ENCODE measurements around the gene MARCHF9. TPM values are rescaled to one million over a fixed set of nuclear protein-coding genes. Genes with fewer than 3 reads are reported as not detected.
A peak's percentile ranks its signal among the peaks of the same experiment; 100 is the strongest.
"Not testable (repeated sequence)": the region's sequence is repeated elsewhere in the genome, so short reads cannot be mapped to it uniquely, and the experiment has no call there.

Gene MARCHF9
- total RNA-seq (2014; rRNA removed; shearing (Covaris generic)): 11.9 and 12.5 TPM in 2 replicates
- polyA plus RNA-seq (2015; cell fraction: cytosol; rRNA removed): 21.9 and 26.1 TPM in 2 replicates
- polyA plus RNA-seq (2015; cell fraction: nucleus; rRNA removed): 24.6 and 45.1 TPM in 2 replicates

DNA sequence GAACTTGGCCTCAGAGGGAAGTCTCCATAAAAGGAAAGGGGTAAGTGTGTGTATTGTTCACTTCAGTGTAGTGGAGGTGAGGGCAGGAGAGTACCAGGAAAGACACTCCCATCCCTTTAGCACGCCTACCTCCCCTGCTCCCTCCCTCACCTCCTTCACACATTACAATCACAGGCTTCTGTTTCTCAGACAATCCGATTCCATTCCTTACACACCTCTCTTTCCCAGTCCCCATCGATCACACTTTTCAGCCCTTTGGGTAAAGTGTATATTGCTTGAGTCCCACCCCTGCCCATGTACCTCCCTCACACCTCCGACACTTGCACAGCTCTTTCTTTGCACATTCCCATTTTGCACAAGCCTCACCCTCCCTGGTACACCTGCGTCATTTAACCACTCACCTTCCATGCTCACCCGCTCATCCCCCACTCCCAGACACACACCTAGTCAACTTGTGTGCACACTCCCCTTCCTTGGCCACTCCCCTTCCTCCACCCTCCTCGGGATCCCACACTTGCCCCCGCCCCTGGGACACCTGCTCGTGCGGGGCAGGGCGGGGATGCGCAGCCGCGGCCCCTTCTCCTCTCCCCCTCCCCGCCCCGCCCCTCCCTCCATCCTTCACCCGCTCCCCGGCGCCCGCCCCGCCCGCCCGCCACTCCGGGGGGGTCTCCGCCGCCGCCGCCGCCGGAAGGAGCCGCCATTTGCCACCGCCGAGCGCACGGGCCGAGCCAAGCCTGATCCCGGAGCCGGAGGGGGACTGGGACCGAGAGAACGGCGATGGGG is at the start of gene MARCHF9:
Gene MARCHF9, plus strand, starts transcription at position 693 of the 783 bp plus-strand sequence. CDS start 426 bp downstream, outside the sequence.
- DNase-seq (ENCODE audit: low read depth, low spot score): peak; percentile 68
- in situ Hi-C loops (cut with HindIII; ENCODE audit: low pct_unique_long_range_greater_than_20kb, low sequenced_read_pairs): no loop called here

DNA sequence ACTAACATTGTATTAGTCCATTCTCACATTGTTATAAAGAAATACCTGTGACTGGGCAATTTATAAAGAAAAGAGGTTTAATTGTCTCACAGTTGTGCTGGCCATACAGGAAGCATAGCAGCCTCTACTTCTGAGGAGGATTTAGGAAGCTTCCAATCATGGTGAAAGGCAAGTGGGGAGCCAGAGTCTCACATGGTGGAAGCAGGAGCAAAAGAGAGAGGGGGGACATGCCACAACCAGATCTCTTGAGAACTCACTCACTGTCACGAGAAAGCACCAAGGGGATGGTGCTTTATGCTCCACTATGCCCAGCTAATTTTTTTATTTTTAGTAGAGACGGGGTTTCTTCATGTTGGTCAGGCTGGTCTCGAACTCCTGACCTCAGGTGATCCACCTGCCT is 47.7 kb upstream of the MARCHF9 start:
- no peak for DNase-seq (ENCODE audit: low read depth, low spot score)
- in situ Hi-C loops (cut with HindIII; ENCODE audit: low pct_unique_long_range_greater_than_20kb, low sequenced_read_pairs): no loop called here

DNA sequence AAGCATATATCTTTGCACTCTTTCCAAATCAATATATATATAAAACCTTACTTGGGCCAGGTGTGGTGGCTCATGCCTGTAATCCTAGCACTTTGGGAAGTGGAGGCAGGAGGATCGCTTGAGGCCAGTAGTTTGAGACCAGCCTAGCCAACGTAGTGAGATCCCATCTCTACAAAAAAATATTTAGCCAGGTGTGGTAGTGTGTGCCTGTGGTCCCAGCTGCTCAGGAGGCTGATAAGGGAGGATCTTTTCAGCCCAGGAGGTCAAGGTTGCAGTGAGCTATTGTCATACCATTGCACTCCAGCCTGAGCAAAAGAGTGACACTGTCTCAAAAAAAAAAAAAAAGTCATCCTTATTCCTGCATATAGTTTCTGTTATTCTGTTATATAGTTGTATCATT is 46.6 kb upstream of the MARCHF9 start:
- no peak for DNase-seq (ENCODE audit: low read depth, low spot score)
- in situ Hi-C loops (cut with HindIII; ENCODE audit: low pct_unique_long_range_greater_than_20kb, low sequenced_read_pairs): no loop called here

- in situ Hi-C loops (cut with HindIII; ENCODE audit: low pct_unique_long_range_greater_than_20kb, low sequenced_read_pairs): no loop called here
- no peak for DNase-seq (ENCODE audit: low read depth, low spot score)
These were observed 42.2 kb upstream of the MARCHF9 start for GRCh38 chr12:57712701-57713100.

DNA sequence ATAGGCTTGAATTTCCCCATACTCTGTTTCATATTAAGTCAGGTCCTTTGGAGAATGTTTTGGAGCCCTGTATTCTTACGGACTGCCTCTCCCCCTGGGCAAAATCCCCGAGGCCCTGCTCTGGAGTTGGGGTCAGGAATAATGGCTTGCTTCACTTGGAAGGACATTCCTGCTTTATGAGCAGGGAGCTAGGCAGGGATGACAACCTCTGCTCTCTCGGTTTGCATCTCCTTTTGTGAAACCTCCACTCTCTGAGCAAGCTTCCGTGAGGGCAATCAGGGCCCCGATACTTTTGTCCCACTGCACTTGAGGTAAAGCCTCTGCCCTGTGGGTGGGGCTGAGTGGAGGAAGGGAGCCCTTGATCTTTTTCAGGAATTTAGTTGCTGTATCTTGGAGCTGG is 41.7 kb upstream of the MARCHF9 start:
- DNase-seq (ENCODE audit: low read depth, low spot score): no peak
- in situ Hi-C loops (cut with HindIII; ENCODE audit: low pct_unique_long_range_greater_than_20kb, low sequenced_read_pairs): no loop called here

GRCh38 chr12:57715036-57715748 is 39.7 kb upstream of the MARCHF9 start:
- in situ Hi-C loops (cut with HindIII; ENCODE audit: low pct_unique_long_range_greater_than_20kb, low sequenced_read_pairs); DNase-seq (ENCODE audit: low read depth, low spot score): not testable (repeated sequence)

GRCh38 chr12:57715786-57716185 is 39.1 kb upstream of the MARCHF9 start:
- in situ Hi-C loops (cut with HindIII; ENCODE audit: low pct_unique_long_range_greater_than_20kb, low sequenced_read_pairs): no loop called here
- DNase-seq (ENCODE audit: low read depth, low spot score): no peak

DNA sequence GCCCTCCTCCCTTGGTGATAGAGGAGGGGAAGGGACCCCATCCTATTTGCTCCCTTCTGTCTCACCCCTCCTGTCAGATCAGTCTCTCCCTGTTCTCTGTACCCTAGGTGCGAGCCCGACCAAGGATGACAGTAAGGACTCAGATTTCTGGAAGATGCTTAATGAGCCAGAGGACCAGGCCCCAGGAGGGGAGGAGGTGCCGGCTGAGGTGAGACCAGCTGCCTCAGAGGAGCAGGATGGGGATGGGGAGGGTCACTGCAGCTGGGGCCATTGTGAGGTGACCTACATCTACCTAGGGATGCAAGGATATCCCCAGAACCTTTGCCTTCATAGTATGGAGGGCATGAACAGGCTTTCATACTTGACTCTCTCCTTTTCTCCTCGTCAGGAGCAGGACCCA is 38.6 kb upstream of the MARCHF9 start:
- DNase-seq (ENCODE audit: low read depth, low spot score): no peak
- in situ Hi-C loops (cut with HindIII; ENCODE audit: low pct_unique_long_range_greater_than_20kb, low sequenced_read_pairs): no loop called here

- no peak for DNase-seq (ENCODE audit: low read depth, low spot score)
- in situ Hi-C loops (cut with HindIII; ENCODE audit: low pct_unique_long_range_greater_than_20kb, low sequenced_read_pairs): no loop called here
These were observed 37.8 kb upstream of the MARCHF9 start for GRCh38 chr12:57717131-57717530.

DNA sequence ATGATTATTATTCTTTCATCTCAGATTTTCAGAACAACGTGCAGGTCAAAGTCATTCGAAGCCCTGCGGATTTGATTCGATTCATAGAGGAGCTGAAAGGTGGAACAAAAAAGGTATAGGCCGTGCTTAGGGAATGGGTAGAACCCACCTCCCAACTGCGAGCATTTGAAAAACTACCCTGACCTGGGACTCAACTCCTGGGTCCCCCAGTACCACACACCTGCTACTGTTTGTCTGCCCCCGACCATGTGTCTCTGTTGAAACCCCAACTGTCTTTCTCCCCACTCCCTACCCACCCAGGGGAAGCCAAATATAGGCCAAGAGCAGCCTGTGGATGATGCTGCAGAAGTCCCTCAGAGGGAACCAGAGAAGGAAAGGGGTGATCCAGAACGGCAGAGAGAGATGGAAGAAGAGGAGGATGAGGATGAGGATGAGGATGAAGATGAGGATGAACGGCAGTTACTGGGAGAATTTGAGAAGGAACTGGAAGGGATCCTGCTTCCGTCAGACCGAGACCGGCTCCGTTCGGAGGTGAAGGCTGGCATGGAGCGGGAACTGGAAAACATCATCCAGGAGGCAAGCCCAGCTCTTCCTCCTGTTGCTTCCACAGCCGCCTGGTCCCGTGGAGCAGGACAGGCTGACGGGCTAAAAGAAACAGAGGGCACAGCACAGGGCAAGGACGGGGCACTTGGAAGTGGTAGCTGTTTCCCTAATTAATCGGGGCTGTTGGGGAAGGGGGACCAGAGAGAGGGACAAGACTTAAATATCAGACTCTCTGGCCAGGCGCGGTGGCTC is 36.9 kb upstream of the MARCHF9 start:
- no peak for DNase-seq (ENCODE audit: low read depth, low spot score)
- in situ Hi-C loops (cut with HindIII; ENCODE audit: low pct_unique_long_range_greater_than_20kb, low sequenced_read_pairs): no loop called here

GRCh38 chr12:57718641-57719528 is 36.0 kb upstream of the MARCHF9 start:
- DNase-seq (ENCODE audit: low read depth, low spot score): no peak
- in situ Hi-C loops (cut with HindIII; ENCODE audit: low pct_unique_long_range_greater_than_20kb, low sequenced_read_pairs): no loop called here

- DNase-seq (ENCODE audit: low read depth, low spot score): no peak
- in situ Hi-C loops (cut with HindIII; ENCODE audit: low pct_unique_long_range_greater_than_20kb, low sequenced_read_pairs): no loop called here
These were observed 34.9 kb upstream of the MARCHF9 start for GRCh38 chr12:57719777-57720605.

- DNase-seq (ENCODE audit: low read depth, low spot score): no peak
- in situ Hi-C loops (cut with HindIII; ENCODE audit: low pct_unique_long_range_greater_than_20kb, low sequenced_read_pairs): no loop called here
These were observed 34.0 kb upstream of the MARCHF9 start for GRCh38 chr12:57720606-57721595.

DNA sequence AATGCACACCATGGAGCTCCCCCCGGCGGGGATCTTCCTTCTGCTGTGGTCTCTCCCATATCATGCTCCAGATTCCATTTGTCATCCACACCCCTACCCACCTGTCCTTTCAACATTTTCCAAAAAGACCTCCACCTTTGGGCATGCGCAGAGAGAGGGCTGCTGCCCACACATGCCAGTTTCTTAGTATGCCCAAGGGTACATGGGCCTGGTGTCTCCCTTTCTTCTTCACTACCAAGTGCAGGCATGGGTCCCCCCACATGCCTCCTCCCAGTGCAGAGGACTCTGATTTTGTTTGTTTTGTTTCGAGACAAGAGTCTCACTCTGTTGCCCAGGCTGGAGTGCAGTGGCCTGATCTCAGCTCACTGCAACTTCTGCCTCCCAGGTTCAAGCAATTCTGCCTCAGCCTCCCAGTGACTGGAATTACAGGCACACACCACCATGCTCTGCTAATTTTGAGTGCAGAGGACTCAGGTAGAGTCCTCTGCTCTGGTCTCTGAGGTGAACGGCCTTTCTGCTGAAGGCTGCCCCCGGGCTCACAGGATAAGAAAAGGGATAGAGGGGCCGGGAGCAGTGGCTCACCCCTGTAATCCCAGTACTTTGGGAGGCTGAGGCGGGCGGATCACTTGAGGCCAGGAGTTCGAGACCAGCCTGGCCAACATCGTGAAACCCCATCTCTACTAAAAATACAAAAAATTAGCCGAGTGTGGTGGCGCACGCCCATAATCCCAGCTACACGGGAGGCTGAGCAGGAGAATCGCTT is 32.9 kb upstream of the MARCHF9 start:
- DNase-seq (ENCODE audit: low read depth, low spot score); in situ Hi-C loops (cut with HindIII; ENCODE audit: low pct_unique_long_range_greater_than_20kb, low sequenced_read_pairs): not testable (repeated sequence)

Data from SK-MEL-5 (cell line).